ENCODE measurements around the gene LIN7A.

LIN7A gene

GRCh38 chr12:80847575-80847974 is 90.2 kb downstream of the LIN7A start:
- TF ChIP-seq, protein P1, sequence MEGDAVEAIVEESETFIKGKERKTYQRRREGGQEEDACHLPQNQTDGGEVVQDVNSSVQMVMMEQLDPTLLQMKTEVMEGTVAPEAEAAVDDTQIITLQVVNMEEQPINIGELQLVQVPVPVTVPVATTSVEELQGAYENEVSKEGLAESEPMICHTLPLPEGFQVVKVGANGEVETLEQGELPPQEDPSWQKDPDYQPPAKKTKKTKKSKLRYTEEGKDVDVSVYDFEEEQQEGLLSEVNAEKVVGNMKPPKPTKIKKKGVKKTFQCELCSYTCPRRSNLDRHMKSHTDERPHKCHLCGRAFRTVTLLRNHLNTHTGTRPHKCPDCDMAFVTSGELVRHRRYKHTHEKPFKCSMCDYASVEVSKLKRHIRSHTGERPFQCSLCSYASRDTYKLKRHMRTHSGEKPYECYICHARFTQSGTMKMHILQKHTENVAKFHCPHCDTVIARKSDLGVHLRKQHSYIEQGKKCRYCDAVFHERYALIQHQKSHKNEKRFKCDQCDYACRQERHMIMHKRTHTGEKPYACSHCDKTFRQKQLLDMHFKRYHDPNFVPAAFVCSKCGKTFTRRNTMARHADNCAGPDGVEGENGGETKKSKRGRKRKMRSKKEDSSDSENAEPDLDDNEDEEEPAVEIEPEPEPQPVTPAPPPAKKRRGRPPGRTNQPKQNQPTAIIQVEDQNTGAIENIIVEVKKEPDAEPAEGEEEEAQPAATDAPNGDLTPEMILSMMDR (IDR thresholded peaks at IDR 0.05): no peak
- TF ChIP-seq ZFX (IDR thresholded peaks at IDR 0.05; ENCODE audit: borderline replicate concordance): no peak
- H3K27ac ChIP-seq: no peak overlapping the region

DNA sequence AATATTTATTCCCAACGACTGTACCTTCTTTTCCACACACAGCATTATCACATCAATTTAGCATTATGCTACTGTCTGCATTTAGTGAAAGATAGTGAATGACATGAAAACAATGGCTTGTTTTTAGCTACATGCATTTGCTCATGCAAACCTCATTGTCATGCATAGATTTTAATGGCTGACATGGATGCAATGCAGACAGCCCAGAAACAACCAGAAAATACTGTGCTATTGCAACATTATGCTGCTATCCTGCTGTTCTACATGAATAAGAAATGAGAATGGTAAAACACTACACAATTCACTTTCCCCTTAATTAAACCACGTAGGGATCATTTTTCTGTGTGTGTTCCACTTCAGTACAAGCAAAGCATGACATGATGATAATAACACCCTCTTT is 90.8 kb downstream of the LIN7A start:
- no peak overlapping the region for H3K27ac ChIP-seq

DNA sequence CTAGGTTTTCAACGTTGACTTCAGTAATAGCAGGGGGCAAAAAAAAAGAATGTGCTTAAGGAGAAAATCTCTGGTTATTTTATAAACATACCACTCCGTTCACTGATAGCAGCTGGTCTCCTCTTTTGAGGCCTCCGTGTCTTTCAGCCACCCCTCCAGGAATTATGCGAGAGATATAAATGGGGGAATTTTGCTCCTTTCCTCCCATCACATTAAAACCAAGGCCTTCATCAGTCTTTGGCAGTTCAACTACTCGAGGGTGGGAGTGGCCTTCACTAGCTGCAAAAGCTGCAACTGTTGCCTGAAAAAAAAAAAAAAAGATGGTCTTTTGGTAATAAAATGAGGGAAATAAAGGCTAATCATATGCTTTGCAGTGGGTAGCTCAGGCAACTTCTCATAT is 92.1 kb downstream of the LIN7A start:
- TF ChIP-seq ZFX (IDR thresholded peaks at IDR 0.05; ENCODE audit: borderline replicate concordance): no peak
- TF ChIP-seq, protein P1 (IDR thresholded peaks at IDR 0.05): no peak
- H3K27ac ChIP-seq: no peak overlapping the region

More for the DNA sequence above, 90.8 kb downstream of the LIN7A start:
- TF ChIP-seq, protein P1 (IDR thresholded peaks at IDR 0.05): no peak
- no peak for TF ChIP-seq ZFX (IDR thresholded peaks at IDR 0.05; ENCODE audit: borderline replicate concordance)

- TF ChIP-seq, protein P1 (IDR thresholded peaks at IDR 0.05): no peak
- no peak for TF ChIP-seq ZFX (IDR thresholded peaks at IDR 0.05; ENCODE audit: borderline replicate concordance)
- no peak overlapping the region for H3K27ac ChIP-seq
These were observed 93.8 kb downstream of the LIN7A start for GRCh38 chr12:80843969-80844368.

DNA sequence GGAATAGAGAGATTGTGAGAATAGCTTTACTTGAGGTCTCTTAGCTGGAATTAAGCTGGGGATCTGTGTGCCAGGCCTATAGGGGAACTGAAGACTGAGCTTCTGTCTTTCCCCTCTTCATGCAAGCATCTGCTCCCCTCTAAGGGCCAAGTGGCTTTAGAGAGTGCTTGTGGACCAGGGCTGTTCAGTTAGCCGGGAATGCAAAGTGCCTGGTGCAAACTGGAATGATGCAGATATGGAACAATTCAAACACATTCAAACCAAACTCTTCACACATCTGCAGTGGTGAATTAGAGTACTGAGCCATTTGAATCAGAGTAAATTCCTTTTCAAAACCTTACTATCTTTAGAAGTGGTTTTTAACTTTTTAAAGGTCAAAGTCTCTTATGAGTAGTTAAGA is 99.0 kb downstream of the LIN7A start:
- TF ChIP-seq ZFX (IDR thresholded peaks at IDR 0.05; ENCODE audit: borderline replicate concordance): no peak
- TF ChIP-seq, protein P1 (IDR thresholded peaks at IDR 0.05): no peak
- H3K27ac ChIP-seq: no peak overlapping the region

- TF ChIP-seq, protein P1 (IDR thresholded peaks at IDR 0.05): no peak
- no peak for TF ChIP-seq ZFX (IDR thresholded peaks at IDR 0.05; ENCODE audit: borderline replicate concordance)
- H3K27ac ChIP-seq: no peak overlapping the region
These were observed 99.6 kb downstream of the LIN7A start for GRCh38 chr12:80838024-80838658.

DNA sequence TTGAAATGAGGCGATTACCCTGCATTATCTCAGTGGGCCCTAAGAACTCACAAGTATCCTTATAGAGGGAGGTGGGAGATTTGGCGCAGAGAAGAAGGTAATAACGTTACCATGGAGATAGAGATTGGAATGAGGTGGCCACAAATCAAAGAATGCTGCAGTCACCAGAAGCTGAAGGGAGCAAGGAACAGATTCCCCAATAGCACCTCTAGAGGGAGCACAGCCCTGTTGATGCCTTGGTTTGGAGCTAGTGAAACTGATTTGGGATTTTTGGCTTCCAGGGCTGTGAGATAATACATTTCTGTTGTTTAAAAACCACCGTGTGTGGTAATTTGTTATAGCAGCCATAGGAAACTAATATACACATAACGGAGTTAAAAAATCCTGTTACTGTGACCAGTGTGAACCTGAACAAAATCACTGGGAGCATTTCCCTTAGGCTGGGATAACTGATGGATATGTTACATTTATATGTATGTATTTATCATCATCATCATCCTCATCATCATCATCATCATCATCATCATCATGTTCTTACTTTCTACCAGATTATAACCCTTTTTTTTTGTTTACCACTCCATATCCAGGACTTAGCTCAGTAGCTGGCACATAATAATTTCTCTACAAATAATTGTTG is 100.3 kb downstream of the LIN7A start:
- TF ChIP-seq, protein P1 (IDR thresholded peaks at IDR 0.05): peak; percentile 95
- TF ChIP-seq ZFX (IDR thresholded peaks at IDR 0.05; ENCODE audit: borderline replicate concordance): no peak
- no peak overlapping the region for H3K27ac ChIP-seq
